Measurements from ENCODE around the gene NAT16.

Gene NAT16

DNA sequence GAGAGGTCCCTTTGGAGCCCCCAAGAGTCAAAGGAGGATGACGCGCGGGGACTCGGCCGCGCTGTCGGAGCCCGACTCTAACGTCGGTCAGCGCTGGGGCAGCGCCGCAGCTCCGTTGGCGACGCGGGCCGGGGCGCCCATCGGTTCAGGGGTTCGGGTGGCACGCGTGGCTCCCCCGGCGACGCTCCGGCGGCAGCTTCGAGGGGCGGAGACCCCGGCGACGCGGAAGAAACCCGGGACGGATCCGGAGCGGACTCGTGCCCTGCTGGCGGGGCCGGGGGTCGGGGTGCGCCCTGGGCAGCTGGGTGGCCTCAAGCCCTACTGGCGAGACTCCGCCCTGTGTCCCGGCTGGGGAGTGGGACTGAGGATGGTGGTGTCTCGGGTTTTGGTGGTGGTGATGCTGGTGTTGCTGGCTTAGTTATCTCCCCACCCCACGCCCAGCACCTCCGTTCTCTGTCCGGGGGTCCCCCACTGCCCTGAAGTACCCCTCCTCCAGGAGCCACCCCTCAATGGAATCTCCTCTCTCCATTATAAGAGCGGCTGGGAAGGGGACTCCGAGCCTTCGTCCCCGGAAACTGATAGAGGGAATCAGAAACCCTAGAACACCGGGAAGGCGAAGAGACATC, at the start of gene NAT16:
TSS of gene NAT16 (minus strand) at position 164 of the 626 bp plus-strand sequence. CDS start 5,486 bp downstream, outside the sequence.
- no peak for DNase-seq

DNA sequence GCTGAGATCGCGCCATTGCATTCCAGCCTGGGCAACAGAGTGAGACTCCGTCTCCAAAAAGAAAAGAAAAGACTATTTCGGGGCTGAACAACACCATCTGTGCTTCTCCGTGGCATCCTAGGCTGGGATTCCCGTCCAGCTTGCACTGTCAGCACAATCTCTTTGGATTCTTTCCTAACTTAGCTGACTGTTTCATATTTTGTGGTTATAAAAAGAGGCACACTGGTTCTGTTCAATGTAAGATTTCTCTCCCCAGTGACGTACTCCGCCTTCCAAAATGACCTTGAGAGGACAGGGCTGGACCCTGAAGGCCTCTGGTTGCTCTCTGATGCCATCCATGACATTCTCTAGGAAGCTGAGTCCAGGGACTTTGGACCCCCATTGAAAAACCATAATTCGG, 46.6 kb upstream of the NAT16 start:
- DNase-seq: no peak

DNA sequence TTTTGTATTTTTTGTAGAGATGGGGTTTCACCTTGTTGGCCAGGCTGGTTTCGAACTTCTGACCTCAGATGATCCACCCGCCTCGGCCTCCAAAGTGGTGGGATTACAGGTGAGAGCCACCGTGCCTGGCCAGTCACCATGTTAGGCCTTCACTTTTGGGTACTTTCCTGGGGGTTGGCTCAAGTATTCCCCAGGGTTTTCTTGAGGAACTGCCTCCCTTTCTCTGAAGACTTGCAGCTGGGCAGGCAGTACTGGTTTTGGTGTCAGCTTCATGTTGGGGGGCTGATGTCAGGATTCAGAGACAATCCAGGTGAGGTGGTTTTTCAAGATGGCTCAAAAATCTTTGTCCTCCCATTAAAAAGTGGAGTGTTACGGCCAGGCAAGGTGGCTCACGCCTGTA, 45.6 kb upstream of the NAT16 start:
- no peak for DNase-seq

DNA sequence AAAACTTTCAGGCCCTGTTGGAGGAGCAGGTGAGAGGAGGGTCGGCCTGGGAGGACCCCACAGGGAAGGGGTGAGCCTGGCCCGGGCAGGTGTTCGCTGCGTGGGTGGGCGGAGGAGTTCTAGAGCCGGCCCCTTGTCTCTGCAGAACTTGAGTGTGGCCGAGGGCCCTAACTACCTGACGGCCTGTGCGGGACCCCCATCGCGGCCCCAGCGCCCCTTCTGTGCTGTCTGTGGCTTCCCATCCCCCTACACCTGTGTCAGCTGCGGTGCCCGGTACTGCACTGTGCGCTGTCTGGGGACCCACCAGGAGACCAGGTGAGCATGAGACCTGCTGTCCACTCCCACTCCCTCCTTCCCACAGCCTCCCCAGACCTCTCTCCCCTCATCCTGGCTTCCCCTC, 43.4 kb upstream of the NAT16 start:
- no peak for DNase-seq

DNA sequence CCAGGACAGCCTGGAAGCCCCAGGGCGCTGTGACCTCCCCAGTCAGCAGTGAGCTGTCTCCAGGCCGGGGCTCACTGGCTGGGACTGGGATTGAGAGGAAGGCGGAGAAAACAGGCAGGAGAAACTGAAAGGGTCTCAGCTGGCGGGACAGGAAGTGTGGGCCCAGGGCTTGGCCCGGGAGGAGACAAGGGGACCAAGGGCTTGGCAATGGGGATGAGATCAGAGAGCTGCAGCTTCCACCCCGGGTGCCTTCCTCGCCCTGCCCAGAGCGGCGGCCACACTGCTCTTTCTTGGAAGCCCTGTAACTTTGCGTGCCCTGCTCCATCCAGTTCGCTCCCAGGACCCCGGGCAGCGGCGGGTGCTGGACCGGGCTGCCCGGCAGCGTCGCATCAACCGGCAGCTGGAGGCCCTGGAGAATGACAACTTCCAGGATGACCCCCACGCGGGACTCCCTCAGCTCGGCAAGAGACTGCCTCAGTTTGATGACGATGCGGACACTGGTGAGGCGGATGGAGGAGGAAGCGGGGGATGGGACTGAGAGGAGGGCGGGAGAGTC, 42.3 kb upstream of the NAT16 start:
- no peak for DNase-seq

DNA sequence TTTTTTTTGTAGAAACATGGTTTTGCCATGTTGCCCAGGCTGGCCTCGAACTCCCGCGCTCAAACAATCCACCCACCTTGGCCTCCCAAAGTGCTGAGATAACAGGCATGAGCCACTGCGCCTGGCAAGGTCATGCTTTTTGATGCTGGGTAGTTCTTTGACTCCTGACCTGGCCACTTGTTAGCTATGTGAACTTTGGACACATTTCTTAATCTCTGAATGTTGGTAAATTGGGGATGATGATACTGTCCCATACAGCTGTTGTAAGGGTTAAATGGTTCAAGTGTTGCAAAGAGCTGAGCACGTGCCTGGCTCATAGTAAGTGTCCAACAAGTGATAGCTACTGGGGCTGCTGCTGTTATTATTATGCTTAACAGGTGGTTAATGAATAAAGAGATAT, 40.2 kb upstream of the NAT16 start:
- no peak for DNase-seq

DNA sequence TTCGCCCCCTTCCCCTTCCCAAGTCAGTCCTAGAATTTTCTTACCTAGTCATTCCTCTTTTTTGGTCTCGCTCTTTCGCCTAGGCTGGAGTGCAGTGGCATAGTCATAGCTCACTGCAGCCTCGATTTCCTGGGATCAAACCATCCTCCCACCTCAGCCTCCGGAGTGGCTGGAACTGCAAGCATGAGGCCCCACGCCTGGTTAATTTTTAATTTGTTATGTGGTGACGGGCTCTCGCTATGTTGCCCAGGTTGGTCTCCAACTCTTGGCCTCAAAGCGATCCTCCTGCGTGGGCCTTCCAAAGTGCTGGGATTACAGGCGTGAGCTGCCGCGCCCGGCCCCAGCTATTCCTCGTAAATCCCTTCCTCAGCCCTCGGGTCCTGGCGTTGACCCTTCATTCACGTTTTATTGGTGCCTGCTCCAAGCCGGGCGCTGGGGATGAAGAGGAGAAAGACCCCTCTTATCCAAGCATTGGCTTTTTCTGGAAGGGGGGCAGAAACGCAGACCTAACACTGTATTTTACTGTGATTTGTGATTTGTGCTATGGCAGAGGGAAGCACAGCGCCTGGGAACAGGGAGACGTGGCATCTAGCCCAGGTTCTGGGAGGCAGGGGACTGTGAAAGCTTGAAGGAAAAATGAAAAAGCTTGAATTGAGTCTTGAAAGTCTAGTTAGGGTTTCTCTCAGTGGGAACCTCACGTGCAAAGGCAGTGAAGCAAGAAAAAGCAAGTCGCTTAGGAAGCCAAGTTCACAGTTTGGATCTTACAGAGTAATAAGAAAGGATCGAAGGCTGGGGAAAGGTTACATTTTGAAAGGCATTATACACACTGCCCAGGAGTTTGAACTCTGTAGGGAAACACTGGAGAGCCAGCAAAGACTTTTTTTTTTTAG, 38.4 kb upstream of the NAT16 start:
- DNase-seq: no peak

DNA sequence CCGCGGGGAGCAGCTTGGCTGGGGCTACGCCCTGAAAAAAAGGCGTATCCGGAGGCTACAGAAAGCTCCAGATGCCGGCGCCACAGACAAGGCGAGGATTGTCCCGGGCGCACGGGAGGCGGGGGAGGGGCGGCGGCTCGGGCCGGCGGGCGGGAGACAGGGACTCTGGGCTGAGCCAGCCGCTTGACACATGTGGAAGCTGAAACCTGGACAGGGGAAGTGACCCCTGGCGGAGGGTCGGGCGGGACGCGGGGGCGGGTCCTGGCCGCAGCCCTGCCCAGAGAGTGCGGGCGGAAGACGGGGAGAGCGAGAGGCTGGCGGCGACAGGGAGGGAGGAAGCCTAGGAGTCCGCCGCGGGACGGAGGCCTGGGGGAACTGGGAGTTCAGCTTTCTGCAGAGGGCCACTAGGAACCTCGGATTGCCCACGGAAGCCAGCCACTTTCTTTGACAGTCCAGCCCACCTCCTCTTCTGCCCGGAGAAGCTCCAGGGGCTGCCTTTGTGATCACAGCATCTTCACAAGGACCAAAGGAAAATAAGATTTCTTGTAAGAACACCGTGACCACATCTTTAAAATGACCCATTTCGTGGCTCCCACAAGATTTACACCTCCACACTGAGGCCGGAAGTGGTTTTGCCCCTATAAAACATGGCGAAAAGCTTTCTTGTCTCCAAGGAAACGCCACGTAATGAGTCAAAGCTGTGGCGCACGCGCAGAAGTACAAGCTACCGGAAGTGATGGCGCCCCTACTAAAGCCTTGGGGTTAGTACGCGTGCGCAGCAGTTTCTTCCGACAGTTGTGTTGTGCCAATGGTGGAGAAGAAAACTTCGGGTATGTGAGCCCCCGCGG, 37.5 kb upstream of the NAT16 start, which contains the start of the genes PLOD3 and ZNHIT1:
TSS of gene PLOD3 (minus strand) at position 194 of the 848 bp plus-strand sequence. CDS start 307 bp downstream, outside the sequence.
TSS of gene ZNHIT1 (plus strand) at position 778 of the 848 bp plus-strand sequence. CDS start at position 809, 31 bp downstream.
- DNase-seq: peak; percentile 98

DNA sequence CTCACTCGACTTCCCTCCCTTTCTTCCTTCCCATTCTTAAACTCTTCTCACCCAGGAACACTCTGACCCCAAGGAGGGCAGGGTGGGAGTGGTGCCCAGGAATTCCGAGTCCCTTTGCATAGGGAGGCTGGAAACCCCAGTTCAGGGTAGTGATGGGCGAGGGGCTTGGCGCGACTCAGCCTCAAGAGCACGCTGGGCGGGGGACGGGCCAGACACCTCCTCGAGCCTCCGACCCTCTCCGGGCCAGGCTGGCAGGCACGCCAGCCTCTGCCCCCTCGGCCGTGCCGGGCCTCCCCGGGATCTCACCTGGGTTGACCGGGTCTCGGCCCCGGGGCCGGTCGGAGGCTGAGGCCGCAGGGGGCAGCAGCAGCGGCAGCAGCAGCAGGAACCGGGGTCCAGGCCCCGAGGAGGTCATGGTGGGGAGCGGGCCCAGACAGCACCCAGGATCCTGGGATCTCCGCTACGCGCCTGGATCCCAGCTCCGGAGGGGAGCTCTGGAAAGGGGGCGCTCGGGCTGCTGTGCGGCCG, 36.8 kb upstream of the NAT16 start:
- no peak for DNase-seq

DNA sequence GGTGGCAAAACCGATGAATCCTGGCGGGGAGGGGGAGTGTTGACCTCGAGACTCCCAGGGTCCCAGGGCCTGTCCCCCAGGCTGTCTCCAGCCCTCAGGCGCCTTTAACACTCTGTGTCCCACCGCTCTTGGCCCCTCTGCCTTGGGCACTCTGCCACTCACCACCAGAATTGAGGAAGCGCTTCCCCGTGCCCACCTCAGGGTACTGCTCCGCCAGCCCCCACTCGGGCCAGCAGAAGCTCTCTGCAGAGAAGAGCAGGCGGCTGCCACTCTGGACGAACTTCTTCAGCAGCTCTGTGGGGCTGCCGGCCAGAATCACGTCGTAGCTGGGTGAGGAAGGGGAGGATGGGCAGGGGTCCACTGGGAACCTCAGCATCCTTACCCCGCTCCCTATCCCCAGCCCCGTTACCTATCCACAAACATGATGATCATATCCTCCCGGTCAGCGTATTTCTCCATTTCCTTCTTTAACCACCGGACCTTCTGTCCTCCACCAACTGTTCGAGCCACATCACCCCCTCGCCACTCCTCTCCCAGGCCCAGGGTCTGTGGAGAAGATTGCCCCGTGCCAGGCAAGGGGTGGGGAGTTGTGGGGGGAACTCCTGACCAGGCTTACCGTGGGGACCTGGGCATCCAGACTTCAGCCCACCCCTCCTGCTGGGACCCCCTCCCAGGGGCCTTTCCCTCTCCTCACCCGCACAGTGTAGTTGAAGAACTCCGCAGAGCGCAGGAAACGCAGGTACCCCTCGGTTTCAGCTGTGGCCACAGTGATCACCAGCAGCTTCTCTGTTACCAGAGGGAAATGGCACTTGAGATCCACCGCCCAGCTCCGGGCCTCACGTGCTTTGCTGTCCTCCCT, 36.1 kb upstream of the NAT16 start:
- no peak for DNase-seq

DNA sequence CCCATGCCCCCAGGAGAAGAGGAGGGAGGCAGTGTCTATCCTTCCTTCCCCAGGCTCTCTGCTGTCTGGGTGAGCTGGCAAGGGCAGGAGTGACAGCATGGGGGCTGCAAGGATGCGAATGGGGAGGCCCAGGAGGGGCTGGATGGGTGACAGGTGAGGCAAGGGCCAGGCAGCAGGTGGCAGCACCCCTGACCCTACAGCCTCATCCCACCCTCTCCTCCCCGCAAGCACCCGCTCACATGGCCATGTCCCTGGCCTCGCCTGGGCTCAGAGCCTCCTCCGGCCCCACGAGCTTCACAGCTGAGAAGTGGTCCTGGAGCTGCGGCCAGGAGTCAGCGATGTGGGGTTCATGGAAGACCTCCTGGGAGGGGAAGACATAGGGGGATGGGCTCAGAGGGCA, 31.9 kb upstream of the NAT16 start:
- no peak for DNase-seq

DNA sequence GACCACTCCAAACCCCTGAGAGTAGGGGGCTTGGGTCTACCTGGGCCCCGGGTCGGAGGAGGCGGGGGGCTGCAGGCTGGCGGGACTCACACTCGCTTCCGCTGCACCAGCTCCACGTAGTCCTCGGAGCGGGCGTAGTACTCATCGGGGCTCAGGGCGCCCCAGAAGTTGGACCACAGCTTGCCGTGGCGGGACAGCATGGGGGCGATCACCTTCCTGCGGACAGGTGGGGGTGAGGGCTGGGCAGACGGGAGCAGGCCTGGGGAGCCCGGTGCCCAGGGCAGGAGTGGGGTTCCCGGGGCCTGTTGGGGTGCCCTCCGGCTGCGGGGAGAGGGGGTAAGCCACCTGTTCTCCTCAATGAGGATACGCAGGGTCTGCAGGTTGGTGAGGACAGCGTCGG, 31.4 kb upstream of the NAT16 start:
- DNase-seq: no peak

DNA sequence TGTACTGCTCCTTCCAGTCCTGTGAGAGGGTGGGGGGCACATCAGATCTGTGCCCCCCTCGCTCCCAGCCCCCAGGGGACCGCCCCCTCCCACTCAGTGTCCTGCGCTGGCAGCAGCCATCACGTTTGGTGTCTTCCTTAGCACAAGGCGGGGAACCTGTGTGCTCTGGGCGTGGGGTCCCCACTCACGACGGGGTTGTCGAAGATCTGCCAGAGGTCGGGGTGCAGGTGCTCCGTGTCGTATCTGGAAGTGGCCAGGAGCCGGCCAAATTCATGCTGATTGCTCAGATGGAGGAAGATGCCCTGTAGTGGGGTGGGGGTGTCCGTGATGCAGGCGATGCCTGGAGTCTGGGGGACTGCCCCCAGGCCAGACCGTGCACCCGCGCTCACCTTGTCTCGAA, 30.1 kb upstream of the NAT16 start:
- no peak for DNase-seq

DNA sequence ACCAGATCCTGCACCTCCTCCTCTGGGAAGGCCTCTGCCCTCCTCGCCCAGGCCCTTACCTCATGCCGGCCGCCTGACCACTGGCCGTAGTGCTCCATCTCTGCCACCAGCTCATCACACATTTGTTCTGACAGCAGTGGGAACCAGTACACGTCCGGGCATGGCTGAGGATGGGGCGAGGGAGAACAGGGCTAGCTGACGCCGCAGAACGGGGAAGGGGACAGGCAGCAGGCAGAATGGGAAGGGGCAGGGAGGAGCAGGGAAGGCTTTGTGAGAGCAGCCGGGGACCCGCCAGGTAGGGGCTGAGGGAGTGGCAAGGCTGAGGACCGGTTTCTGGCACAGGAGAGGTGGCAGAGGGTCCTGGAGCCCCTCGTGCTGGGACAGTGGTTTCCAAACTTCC, 28.7 kb upstream of the NAT16 start:
- no peak for DNase-seq

DNA sequence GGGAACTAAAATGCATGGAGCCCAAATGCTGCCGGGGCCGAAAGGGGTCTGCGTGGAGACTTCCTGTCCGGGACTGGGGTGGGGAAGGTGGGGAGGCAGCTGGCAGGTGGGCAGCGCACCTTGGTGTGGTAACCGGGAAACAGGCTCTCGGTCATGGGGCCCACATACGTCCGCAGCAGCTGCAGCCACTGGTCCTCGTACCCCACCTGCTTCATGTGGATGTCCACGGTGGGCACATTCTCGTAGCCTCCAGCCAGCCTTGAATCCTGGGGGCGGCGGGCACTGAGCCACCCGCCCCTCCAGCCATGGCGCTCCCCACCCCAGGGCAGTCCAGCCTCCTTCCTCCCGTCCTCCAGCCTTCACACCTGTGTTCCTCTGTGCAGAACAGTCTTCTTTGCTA, 27.4 kb upstream of the NAT16 start:
- no peak for DNase-seq

DNA sequence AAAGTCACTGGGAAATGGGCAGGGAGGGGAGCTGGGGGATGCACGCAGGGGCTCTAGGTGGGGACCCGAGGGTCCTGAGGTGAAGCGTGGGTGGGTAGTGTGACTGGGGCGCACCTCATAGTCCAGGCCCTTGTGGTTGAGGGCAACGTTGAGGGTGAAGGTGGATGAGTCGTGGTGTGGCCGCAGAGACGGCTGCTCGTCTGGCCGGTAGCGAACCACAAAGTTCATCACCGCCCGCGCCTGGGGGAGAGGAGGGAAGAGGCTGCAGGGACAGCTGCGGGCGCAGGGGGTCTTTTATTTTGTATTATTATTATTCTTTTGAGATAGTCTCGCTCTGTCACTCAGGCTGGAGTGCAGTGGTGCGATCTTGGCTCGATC, 26.6 kb upstream of the NAT16 start:
- DNase-seq: no peak

DNA sequence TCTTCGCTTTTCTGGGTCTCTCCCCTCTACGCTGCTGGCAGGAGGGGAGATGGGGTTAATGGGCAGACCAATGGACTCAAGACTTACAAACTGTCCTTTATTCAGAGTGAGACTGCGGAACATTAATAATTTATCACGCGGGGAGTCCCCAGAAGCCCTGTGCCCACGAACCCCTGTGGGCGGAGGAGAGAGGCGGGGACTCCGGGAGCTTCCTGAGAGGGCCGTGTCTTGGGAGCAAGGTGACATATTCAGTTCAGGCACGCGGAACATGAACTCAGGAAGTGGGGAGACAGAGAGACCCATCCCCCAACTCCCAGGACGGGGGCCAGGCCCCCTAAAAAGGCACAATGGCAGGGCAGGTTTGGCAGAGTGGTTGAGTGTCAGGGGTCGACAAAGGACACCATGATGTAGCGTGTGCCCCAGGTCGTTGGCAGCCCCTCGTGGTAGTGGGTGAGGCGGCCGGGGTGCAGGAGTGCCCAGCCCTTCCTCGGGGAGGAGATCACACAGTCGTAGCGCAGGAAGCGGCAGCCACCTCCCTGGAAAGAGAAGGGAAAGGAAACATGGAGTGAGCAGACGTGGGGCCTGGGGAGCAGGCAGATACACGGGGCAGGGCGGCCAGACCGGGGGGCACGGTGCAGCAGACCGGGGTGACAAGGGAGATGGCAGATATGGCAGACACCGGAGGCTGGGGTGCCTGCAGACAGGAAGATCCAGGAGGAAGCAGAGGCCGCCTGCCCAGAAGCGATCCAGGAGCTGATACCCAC, 26.0 kb upstream of the NAT16 start:
- no peak for DNase-seq

DNA sequence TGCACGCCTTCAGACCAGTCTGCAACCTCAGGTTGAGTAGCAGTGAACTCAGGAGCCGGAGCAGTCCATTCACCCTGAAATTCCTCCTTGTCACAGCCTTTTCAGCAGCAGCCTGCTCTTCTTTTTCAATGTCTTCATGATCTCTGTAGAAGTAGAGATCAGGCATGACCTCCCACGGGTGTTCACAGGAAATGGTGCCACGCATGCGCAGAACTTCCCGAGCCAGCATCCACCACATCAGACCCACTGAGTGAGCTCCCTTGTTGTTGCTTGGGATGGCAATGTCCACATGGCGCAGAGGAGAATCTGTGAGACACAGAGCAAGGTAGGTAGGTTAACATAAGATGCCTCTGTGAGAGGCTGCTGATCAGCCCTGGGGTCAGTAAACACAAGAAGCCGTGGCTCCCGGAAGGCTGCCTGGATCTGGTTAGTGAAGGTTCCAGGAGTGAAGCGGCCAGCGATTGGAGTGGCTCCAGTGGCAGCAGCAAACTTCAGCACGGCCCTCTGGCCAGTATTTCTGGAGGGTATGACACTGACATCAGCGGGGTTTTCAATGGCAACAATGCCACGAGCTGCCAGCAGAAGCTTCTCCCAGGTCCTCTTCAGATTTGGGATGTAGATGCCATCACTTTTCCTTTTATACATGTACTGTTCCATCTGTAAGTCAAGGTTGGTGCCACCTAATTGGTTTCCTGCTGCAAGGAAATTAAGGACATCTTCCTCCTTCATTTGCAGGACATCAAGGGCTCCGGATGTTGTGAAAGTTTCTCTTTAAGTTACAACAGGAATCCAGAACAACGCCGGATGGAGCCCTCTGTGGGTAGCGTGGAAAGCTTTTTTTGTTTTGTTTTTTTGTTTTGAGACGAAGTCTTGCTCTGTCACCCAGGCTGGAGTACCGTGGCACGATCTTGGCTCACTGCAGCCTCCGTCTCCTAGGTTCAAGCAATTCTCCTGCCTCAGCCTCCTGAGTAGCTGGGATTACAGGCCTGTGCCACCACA, 23.9 kb upstream of the NAT16 start:
- DNase-seq: peak; percentile 12

DNA sequence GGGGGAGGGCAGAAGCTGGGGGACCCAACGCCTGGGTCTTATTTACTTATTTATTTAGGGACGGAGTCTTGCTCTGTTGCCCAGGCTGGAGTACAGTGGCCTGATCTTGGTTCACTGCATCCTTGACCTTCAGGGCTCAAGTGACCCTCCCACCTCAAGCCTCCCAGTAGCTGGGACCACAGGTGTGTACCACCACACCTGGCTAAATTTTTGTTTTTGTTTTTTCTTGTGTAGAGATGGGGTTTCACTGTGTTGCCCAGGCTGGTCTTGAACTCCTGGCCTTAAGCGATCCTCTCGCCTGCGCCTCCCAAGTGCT, 22.5 kb upstream of the NAT16 start:
- DNase-seq: no peak

Data from activated CD4-positive, alpha-beta T cell treated with anti-CD3 and anti-CD28 coated beads, Interleukin-2, amount 50 U/mL, for 16 hours (primary cell).